GM20431 (cell line): ENCODE data around the gene GIT1.
"Not testable (repeated sequence)": the region's sequence is repeated elsewhere in the genome, so short reads cannot be mapped to it uniquely, and the experiment has no call there.

Source experiments
- in situ Hi-C: fragments of 300-500 bp; cut with MseI, MboI; formaldehyde crosslinking; loops from one replicate; pipeline ENCODE4 v1.15.0; 2020; ENCODE audit warnings: low sequenced_read_pairs; ENCODE audit not compliant: unreplicated experiment

GIT1 gene

GRCh38 chr17:29570521-29570920 lies 18.9 kb downstream of the GIT1 start:
- in situ Hi-C loops: no loop called here

GRCh38 chr17:29569245-29569950 lies 20.1 kb downstream of the GIT1 start:
- in situ Hi-C loops: no loop called here

- in situ Hi-C loops: no loop called here
Observed at GRCh38 chr17:29568331-29569244, 20.9 kb downstream of the GIT1 start, which contains the start of gene TP53I13. Gene TP53I13 (plus strand): TSS chr17:29568701. CDS start chr17:29568759, 58 bp downstream.

- in situ Hi-C loops: no loop called here
Observed at GRCh38 chr17:29567554-29568330, 21.7 kb downstream of the GIT1 start.

- in situ Hi-C loops: no loop called here
Observed at GRCh38 chr17:29567304-29567553, 22.2 kb downstream of the GIT1 start.

GRCh38 chr17:29566473-29567303 lies 22.8 kb downstream of the GIT1 start, which contains the start of gene ABHD15:
Gene ABHD15 (minus strand): TSS chr17:29567037. CDS start chr17:29566966, 71 bp downstream.
- in situ Hi-C loops: no loop called here

- in situ Hi-C loops: no loop called here
Observed at GRCh38 chr17:29565643-29566472, 23.6 kb downstream of the GIT1 start.

GRCh38 chr17:29563816-29564215 lies 25.6 kb downstream of the GIT1 start:
- in situ Hi-C loops: no loop called here

GRCh38 chr17:29562615-29563014 lies 26.8 kb downstream of the GIT1 start:
- in situ Hi-C loops: no loop called here

GRCh38 chr17:29561554-29562517 lies 27.6 kb downstream of the GIT1 start:
- in situ Hi-C loops: no loop called here

GRCh38 chr17:29560316-29560715 lies 29.1 kb downstream of the GIT1 start:
- in situ Hi-C loops: no loop called here

GRCh38 chr17:29559640-29560039 lies 29.8 kb downstream of the GIT1 start:
- in situ Hi-C loops: no loop called here

GRCh38 chr17:29558139-29558538 lies 31.3 kb downstream of the GIT1 start:
- in situ Hi-C loops: not testable (repeated sequence)

GRCh38 chr17:29557739-29558116 lies 31.7 kb downstream of the GIT1 start:
- in situ Hi-C loops: no loop called here

- in situ Hi-C loops: no loop called here
Observed at GRCh38 chr17:29557085-29557738, 32.2 kb downstream of the GIT1 start.

- in situ Hi-C loops: no loop called here
Observed at GRCh38 chr17:29555840-29556239, 33.6 kb downstream of the GIT1 start.

GRCh38 chr17:29549177-29549923 lies 40.1 kb downstream of the GIT1 start:
- in situ Hi-C loops: loop anchor here (10.0 kb wide), 1 partner anchor 185 kb away; no protein-coding TSS in a partner anchor
